Effector memory CD4-positive, alpha-beta T cell (primary cell): ENCODE data around the gene EGFL8.
"Not testable (repeated sequence)": the region's sequence is repeated elsewhere in the genome, so short reads cannot be mapped to it uniquely, and the experiment has no call there.

Source experiments
- DNase-seq, 3 donors: peaks; one replicate each; pipeline ENCODE4 v3.0.0-alpha.2; 2020
- H3K27ac ChIP-seq: 2 replicates; pipeline ENCODE4 v1.7.0; 2013; ENCODE audit warnings: mild to moderate bottlenecking, low read length, moderate library complexity; ENCODE audit not compliant: insufficient read depth, poor library complexity, severe bottlenecking
- H3K27me3 ChIP-seq: replicated peaks from 2 replicates; pipeline ENCODE4 v1.7.0; 2013; ENCODE audit warnings: mild to moderate bottlenecking, low read length; ENCODE audit not compliant: insufficient read depth, control insufficient read depth, poor library complexity, severe bottlenecking
- H3K36me3 ChIP-seq: 2 replicates; pipeline ENCODE4 v1.7.0; 2013; ENCODE audit warnings: mild to moderate bottlenecking, low read length, moderate library complexity; ENCODE audit not compliant: control insufficient read depth, insufficient read depth
- H3K4me1 ChIP-seq: 2 replicates; pipeline ENCODE4 v1.7.0; 2013; ENCODE audit warnings: low read length, mild to moderate bottlenecking; ENCODE audit not compliant: control insufficient read depth, insufficient read depth, poor library complexity, severe bottlenecking
- H3K4me3 ChIP-seq: 2 replicates; pipeline ENCODE4 v1.7.0; 2013; ENCODE audit warnings: low read length, low read depth, mild to moderate bottlenecking; ENCODE audit not compliant: insufficient read depth, poor library complexity, severe bottlenecking
- H3K9me3 ChIP-seq: 2 replicates; pipeline ENCODE4 v1.7.0; 2013; ENCODE audit warnings: mild to moderate bottlenecking, low read length, moderate library complexity; ENCODE audit not compliant: control insufficient read depth

Gene EGFL8

DNA sequence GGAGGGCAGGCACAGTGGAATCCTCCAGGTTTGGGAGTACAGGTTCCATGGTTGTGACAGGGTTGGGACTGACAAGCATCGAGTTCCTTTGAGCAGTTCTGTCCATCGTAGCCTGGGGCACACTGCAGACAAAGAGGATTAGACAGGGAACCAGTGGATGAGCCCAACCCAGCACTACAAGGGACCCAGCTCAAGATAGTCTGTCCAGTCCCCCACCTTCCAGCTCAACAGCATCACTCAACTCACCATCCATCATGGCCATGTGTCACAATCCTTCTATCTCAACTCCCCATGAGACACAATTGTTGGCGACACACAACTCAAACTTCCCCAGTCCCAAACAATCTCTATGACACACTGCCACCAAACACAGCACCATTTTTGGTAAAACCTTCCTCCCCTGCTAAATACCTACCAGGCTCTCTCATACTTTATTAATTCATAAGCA, 39.9 kb downstream of the EGFL8 start:
- H3K4me1 ChIP-seq, result no peaks in the 10 kb centered on the region
- no peaks in the 10 kb centered on the region for H3K27me3 ChIP-seq
- no peak overlapping the region for H3K27ac ChIP-seq
- no peaks in the 10 kb centered on the region for H3K9me3 ChIP-seq
- no peak for DNase-seq
- no peaks in the 10 kb centered on the region for H3K36me3 ChIP-seq
- no peak overlapping the region for H3K4me3 ChIP-seq

DNA sequence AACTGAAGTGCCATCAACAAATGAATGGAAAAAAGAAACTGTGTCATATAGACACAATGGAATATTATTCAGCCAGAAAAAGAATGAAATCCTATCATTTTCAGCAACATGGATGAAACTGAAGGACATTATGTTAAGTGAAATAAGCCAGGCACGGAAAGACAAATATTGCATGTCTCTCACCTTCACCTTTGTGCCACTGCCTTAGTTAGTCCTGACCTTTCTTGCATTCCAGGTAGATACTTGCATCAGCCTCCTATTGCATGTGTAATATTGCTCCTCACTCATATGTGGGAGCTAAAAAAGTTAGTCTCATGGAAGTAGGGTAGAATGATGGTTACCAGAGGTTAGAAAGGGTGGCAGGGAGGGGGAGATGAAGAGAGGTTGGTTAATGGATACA, 44.6 kb downstream of the EGFL8 start:
- Histone ChIP-seq H3K27me3 (no peaks in the 10 kb centered on the region), H3K4me3 (no peak overlapping the region), H3K9me3 (no peaks in the 10 kb centered on the region), H3K36me3 (no peaks in the 10 kb centered on the region), H3K27ac (no peak overlapping the region), H3K4me1 (no peaks in the 10 kb centered on the region)
- no peak for DNase-seq

DNA sequence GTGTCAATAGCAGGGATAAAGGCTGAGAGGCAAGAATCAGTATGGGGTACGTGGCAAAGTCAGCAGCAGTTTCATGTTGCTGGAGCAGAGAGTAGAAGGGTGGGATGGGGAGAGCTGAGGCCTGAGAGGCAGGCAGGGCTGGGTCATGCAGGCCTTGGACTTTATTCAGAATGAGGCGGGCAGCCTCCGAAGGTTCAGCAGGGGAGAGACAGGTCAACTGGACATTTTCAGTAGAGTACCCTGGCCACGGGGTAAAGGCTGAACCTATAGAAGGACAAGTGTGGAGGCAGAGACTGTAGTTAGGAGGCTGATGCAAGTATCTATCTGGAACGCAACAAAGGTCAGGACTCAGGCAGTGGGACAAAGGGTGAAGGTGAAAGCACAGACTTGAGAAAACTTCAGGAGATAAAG, 45.8 kb downstream of the EGFL8 start:
- Histone ChIP-seq H3K4me1 (no peaks in the 10 kb centered on the region), H3K4me3 (no peak overlapping the region), H3K36me3 (no peaks in the 10 kb centered on the region), H3K27me3 (no peaks in the 10 kb centered on the region), H3K9me3 (no peaks in the 10 kb centered on the region), H3K27ac (no peak overlapping the region)
- no peak for DNase-seq

DNA sequence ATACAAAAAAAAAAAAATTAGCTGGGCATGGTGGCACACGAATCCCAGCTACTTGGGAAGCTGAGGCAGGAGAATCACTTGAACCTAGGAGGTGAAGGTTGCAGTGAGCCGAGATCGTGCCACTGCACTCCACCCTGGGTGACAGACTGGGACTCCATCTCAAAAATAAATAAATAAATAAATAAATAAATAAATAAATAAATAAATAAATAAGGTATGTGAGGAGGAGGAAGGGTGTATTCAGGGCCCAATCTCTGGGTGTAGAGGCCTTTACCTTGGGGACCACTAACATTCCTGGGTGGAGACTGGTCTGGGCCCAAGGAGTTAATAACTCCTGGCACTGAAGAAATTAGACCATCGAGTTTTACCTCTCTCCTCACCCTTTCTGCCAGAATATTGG, 47.0 kb downstream of the EGFL8 start:
- H3K4me3 ChIP-seq, H3K27me3 ChIP-seq, H3K9me3 ChIP-seq, DNase-seq, H3K27ac ChIP-seq, H3K4me1 ChIP-seq, H3K36me3 ChIP-seq: not testable (repeated sequence)

DNA sequence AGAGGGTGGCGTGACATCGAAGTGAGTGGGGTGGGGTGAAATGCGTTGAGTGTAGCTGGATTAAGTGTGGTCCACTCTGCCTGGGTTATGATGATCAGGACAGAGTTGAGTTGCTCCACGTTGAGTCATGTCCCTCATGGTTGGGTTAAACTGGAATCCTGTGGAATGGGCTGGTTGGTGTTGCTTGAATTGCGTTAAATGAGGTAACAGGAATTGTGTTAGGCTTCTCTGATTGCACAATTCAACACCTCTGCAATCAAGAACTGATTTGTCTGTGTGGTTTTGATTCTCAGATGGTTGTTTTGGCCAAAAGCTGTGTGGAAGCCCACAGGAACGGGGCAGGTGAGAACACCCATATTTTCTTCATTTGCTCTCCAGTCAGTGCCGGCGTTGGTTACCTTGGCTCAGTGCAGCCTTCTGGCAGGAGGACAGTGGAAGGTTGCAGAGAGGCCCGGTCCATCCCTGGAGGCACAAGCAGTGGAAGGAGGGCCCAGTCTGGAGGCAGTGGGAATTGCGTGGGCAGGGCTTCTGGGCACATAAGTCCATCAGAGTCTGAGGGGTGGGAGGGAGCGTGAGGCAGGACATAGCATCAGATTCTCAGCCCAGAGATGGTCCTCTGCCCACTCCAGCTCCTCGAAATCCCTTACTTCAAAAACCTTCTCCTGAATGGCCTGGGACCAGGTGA, 47.8 kb downstream of the EGFL8 start:
- Histone ChIP-seq H3K36me3 (no peaks in the 10 kb centered on the region), H3K4me3 (no peak overlapping the region), H3K9me3 (no peaks in the 10 kb centered on the region), H3K27ac (no peak overlapping the region), H3K27me3 (no peaks in the 10 kb centered on the region), H3K4me1 (no peaks in the 10 kb centered on the region)
- DNase-seq, result no peak

DNA sequence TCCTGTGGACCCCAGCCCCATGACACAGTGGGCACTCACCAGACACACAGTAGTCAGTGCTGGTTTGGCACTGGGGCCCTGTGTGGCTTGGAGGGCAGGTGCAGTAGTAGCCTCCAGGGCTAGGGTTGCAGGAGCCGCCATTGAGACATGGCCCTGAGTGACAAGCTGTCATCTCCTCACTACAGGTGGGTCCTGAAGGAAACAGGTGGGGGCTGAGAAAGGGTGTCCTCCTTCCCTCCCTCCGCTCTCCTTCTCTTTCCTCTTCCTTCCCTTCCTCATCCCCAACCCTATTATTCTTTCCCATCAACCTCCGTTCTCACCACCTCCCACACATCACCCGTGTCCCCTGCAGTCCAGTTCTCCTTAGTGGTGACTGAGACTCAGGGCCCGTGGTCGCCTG, 49.3 kb downstream of the EGFL8 start:
- Histone ChIP-seq H3K27me3 (no peaks in the 10 kb centered on the region), H3K9me3 (no peaks in the 10 kb centered on the region), H3K27ac (no peak overlapping the region), H3K4me3 (no peak overlapping the region), H3K4me1 (no peaks in the 10 kb centered on the region), H3K36me3 (no peaks in the 10 kb centered on the region)
- no peak for DNase-seq

DNA sequence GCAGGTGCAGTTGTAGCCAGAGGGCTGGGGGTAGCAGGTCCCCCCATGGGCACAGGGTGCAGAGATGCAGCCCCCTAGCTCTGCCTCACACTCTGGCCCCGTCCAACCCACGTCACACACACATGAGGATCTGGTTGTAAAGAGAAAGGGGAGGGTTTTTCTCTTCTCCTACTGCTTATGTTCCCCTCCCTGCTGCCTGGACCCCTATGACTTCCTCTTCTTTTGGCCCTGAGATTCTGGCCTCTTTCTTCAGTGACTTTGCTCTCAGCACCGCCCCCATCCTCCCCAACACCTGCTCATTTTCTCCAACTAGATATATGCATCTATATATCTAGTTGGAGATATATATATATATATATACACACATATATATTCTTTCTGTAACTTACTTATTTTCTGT, 49.7 kb downstream of the EGFL8 start:
- DNase-seq, result no peak
- H3K36me3 ChIP-seq, result no peaks in the 10 kb centered on the region
- no peaks in the 10 kb centered on the region for H3K4me1 ChIP-seq
- H3K27me3 ChIP-seq, result no peaks in the 10 kb centered on the region
- no peaks in the 10 kb centered on the region for H3K9me3 ChIP-seq
- no peak overlapping the region for H3K4me3 ChIP-seq
- no peak overlapping the region for H3K27ac ChIP-seq

DNA sequence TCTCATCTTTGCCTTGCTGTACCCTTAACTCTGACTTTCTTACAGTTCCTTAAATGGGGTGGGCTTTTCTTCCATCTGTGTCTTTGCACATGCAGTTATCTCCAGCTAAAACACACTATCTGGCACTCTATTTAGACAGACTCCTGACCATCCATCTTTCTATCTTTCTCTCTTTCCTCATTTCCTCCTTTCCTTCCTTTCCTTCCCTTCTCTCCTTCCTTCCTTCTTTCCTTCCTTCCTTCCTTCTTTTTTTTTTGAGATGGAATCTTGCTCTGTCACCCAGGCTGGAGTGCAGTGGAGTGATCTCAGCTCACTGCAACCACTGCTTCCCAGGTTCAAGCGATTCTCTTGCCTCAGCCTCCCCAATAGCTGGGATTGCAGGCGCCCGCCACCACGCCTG, 51.2 kb downstream of the EGFL8 start:
- Histone ChIP-seq H3K4me1 (no peaks in the 10 kb centered on the region), H3K27ac (no peak overlapping the region), H3K4me3 (no peak overlapping the region), H3K36me3 (no peaks in the 10 kb centered on the region), H3K27me3 (no peaks in the 10 kb centered on the region), H3K9me3 (no peaks in the 10 kb centered on the region)
- DNase-seq, result no peak

DNA sequence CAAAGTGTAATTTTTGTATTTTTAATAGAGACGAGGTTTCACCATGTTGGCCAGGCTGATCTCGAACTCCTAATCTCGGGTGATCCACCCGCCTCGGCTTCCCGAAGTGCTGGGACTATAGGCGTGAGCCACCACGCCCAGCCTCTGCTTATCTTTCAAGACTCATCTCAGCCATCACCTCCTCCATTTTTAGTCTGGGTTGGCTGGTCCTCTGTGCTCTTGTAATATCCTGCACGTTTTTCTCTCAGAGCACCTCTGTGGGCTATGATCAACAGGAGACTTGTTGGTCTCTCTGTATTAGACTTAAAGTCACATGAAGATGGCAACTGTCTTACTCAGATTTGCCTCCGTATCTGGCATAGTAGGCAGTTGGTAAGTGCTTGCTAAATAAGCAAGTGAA, 51.9 kb downstream of the EGFL8 start:
- Histone ChIP-seq H3K36me3 (no peaks in the 10 kb centered on the region), H3K9me3 (no peaks in the 10 kb centered on the region), H3K27ac (no peak overlapping the region), H3K4me3 (no peak overlapping the region), H3K4me1 (no peaks in the 10 kb centered on the region), H3K27me3 (no peaks in the 10 kb centered on the region)
- no peak for DNase-seq

DNA sequence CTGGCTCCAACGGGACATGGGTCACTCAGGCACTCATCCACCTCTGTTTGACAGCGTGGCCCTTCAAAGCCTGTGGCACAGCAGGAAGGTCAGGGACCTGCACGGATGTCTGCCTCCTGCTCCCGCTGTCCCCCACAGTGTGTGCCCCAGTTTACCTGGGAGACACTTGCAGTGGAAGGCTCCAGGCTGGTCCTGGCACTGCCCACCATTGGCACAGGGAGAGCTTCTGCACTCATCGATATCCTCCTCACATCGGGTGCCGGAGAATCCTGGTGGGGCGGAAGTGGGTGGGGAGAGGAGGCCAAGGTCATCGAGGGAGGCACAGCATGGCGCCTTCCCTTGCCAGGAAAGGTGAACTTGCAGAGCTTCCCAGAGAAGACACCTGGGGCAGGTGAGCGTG, 52.6 kb downstream of the EGFL8 start:
- no peaks in the 10 kb centered on the region for H3K36me3 ChIP-seq
- H3K4me1 ChIP-seq, result no peaks in the 10 kb centered on the region
- no peak overlapping the region for H3K4me3 ChIP-seq
- no peak for DNase-seq
- H3K9me3 ChIP-seq, result no peaks in the 10 kb centered on the region
- no peaks in the 10 kb centered on the region for H3K27me3 ChIP-seq
- H3K27ac ChIP-seq, result no peak overlapping the region
